Bone marrow (tissue), 2 donors: ENCODE data around the gene PPP2R2D.
"Not testable (repeated sequence)": the region's sequence is repeated elsewhere in the genome, so short reads cannot be mapped to it uniquely, and the experiment has no call there.

Experiments used
- DNase-seq, 2 donors: peaks; one replicate each; lab custom pipeline; 2025; lab: John Stamatoyannopoulos, UW

PPP2R2D gene

GRCh38 chr10:131868436-131868835, 32.4 kb upstream of the PPP2R2D start:
- DNase-seq, result no peak

GRCh38 chr10:131869344-131869743, 31.5 kb upstream of the PPP2R2D start:
- no peak for DNase-seq

GRCh38 chr10:131870411-131870810, 30.4 kb upstream of the PPP2R2D start:
- no peak for DNase-seq

- no peak for DNase-seq
These were observed 29.8 kb upstream of the PPP2R2D start for GRCh38 chr10:131870831-131871672.

- no peak for DNase-seq
These were observed 29.2 kb upstream of the PPP2R2D start for GRCh38 chr10:131871673-131872005.

- DNase-seq, result no peak
These were observed 28.6 kb upstream of the PPP2R2D start for GRCh38 chr10:131872011-131872826.

GRCh38 chr10:131872827-131873375, 27.9 kb upstream of the PPP2R2D start:
- no peak for DNase-seq

GRCh38 chr10:131874991-131875451, 25.8 kb upstream of the PPP2R2D start:
- peak; percentile 42 to 84 for DNase-seq

GRCh38 chr10:131875501-131875900, 25.3 kb upstream of the PPP2R2D start:
- no peak for DNase-seq

- DNase-seq, result no peak
These were observed 24.8 kb upstream of the PPP2R2D start for GRCh38 chr10:131876017-131876416.

- DNase-seq, result no peak
These were observed 24.3 kb upstream of the PPP2R2D start for GRCh38 chr10:131876508-131876907.

- no peak for DNase-seq
These were observed 20.7 kb upstream of the PPP2R2D start for GRCh38 chr10:131880016-131880590.

- no peak for DNase-seq
These were observed 19.5 kb upstream of the PPP2R2D start for GRCh38 chr10:131881104-131881880.

GRCh38 chr10:131882151-131882550, 18.7 kb upstream of the PPP2R2D start:
- DNase-seq, result no peak

GRCh38 chr10:131882590-131883451, 18.0 kb upstream of the PPP2R2D start:
- no peak for DNase-seq

GRCh38 chr10:131883621-131884393, 17.0 kb upstream of the PPP2R2D start:
- not testable (repeated sequence) for DNase-seq

- peak; percentile 36 to 43 for DNase-seq
These were observed 15.2 kb upstream of the PPP2R2D start for GRCh38 chr10:131885391-131886165.

- DNase-seq, result no peak
These were observed 14.6 kb upstream of the PPP2R2D start for GRCh38 chr10:131886237-131886636.

- DNase-seq, result no peak
These were observed 12.6 kb upstream of the PPP2R2D start for GRCh38 chr10:131888186-131888604.
